Measurements from ENCODE around the gene F13A1.

F13A1 gene

DNA sequence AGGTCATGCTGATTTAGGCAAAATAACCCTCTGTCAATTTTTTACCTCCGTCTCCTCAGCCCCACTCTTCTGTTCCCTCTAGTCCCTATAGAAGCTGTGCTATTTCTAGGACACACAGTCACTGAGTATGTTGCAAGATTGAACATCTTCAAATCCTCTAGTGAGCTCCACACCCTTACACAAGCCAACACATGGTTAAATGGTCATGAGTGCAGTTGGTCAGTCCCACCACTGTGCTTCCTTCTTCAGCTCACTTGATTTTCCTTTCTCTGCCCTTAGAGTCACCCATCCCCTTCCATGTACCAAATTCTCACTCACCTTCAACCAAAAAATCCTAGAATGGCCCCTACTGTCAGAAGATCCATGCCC is 48.2 kb upstream of the F13A1 start:
- Histone ChIP-seq H3K9me3 (ENCODE audit: control insufficient read depth, insufficient read depth, low read depth, low read length) (no peaks in the 10 kb centered on the region), H3K4me3 (ENCODE audit: low read depth, low read length) (no peak overlapping the region), H3K27ac (ENCODE audit: extremely low read depth, low read depth, low read length) (no peak overlapping the region), H3K4me1 (ENCODE audit: control insufficient read depth, insufficient read depth, low read length) (no peaks in the 10 kb centered on the region), H3K36me3 (ENCODE audit: control insufficient read depth in 2 of 2, insufficient read depth in 1 of 2, low read length in 2 of 2) (no peaks in the 10 kb centered on the region)
- ChIA-PET CTCF (interaction anchor here (0.6 to 0.7 kb wide), 2 partner anchors 205 to 1267 kb away, joined by 4 read pairs; no protein-coding TSS in a partner anchor), POLR2A (no interaction called here)
- TF ChIP-seq ZNF561 (tag by site-specific recombination; IDR thresholded peaks at IDR 0.05; ENCODE audit: borderline replicate concordance) (no peak), ZBTB48 (tag by site-specific recombination; IDR thresholded peaks at IDR 0.05) (no peak), KLF7 (tag by site-specific recombination; IDR thresholded peaks at IDR 0.05; ENCODE audit: borderline replicate concordance) (no peak)

DNA sequence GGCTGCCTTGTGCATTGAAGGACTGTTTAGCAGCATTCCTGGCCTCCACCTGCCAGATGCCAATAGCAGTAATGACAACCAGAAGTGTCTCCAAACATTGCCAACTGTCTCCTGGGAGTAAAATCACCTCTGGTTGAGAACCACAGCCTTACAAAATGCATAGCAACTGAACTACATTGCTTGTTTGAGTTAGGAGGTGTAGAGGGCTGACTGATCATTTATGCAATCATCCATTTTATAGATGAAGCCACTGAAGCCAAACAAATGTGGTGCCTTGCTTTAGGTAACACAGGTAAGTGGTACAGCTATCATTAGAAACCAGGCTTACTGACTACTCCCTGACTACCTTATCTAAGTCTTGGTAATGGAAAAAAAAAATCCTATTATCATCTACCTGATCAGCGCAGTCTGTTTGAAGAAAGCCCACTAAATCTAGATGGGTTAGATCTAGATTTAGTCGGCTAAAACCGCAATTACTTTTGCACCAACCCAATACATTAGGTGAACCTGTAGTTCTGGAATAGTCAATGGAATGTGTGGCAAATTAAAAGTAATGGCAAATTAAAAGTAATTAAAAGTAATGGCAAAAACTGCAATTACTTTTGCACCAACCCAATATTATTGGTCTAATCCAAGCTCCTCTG is 47.7 kb upstream of the F13A1 start:
- ChIA-PET POLR2A (no interaction called here), CTCF (interaction anchor here (0.6 to 0.7 kb wide), 2 partner anchors 205 to 1266 kb away, joined by 4 read pairs; no protein-coding TSS in a partner anchor)
- no peaks in the 10 kb centered on the region for H3K4me1 ChIP-seq (ENCODE audit: control insufficient read depth, insufficient read depth, low read length)
- TF ChIP-seq, protein P1, sequence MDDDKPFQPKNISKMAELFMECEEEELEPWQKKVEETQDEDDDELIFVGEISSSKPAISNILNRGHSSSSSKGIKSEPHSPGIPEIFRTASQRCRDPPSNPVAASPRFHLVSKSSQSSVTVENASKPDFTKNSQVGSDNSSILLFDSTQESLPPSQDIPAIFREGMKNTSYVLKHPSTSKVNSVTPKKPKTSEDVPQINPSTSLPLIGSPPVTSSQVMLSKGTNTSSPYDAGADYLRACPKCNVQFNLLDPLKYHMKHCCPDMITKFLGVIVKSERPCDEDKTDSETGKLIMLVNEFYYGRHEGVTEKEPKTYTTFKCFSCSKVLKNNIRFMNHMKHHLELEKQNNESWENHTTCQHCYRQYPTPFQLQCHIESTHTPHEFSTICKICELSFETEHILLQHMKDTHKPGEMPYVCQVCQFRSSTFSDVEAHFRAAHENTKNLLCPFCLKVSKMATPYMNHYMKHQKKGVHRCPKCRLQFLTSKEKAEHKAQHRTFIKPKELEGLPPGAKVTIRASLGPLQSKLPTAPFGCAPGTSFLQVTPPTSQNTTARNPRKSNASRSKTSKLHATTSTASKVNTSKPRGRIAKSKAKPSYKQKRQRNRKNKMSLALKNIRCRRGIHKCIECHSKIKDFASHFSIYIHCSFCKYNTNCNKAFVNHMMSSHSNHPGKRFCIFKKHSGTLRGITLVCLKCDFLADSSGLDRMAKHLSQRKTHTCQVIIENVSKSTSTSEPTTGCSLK (tag by site-specific recombination; IDR thresholded peaks at IDR 0.05): no peak
- H3K36me3 ChIP-seq (ENCODE audit: control insufficient read depth in 2 of 2, insufficient read depth in 1 of 2, low read length in 2 of 2): no peaks in the 10 kb centered on the region
- H3K4me3 ChIP-seq (ENCODE audit: low read depth, low read length): no peak overlapping the region
- H3K27ac ChIP-seq (ENCODE audit: extremely low read depth, low read depth, low read length): no peak overlapping the region
- H3K9me3 ChIP-seq (ENCODE audit: control insufficient read depth, insufficient read depth, low read depth, low read length): no peaks in the 10 kb centered on the region

DNA sequence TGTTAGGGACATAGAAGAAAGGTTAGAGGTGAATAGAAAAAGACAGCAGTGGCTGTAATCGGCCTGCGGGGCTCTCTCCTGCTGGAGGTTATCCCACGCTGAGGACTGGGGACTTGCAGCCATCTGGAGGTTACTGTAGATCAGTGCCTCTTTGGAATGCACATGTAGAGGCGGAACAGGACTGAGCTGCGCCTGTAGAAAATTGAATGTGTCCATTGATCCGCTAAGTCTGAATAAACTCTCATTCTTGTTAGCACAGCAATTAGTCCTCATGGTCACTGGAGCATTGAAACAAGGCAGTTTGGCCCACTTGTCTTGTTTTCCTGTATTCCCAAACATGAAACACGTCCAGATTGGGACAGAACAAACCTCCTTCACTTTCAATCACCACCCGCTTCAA is 46.3 kb upstream of the F13A1 start:
- Histone ChIP-seq H3K4me1 (ENCODE audit: control insufficient read depth, insufficient read depth, low read length) (no peaks in the 10 kb centered on the region), H3K4me3 (ENCODE audit: low read depth, low read length) (no peak overlapping the region), H3K27ac (ENCODE audit: extremely low read depth, low read depth, low read length) (no peak overlapping the region), H3K36me3 (ENCODE audit: control insufficient read depth in 2 of 2, insufficient read depth in 1 of 2, low read length in 2 of 2) (no peaks in the 10 kb centered on the region), H3K9me3 (ENCODE audit: control insufficient read depth, insufficient read depth, low read depth, low read length) (no peaks in the 10 kb centered on the region)
- ChIA-PET POLR2A (no interaction called here), CTCF (interaction anchor here (0.6 kb wide), 1 partner anchor 9 kb away, joined by 3 read pairs; no protein-coding TSS in a partner anchor)
- TF ChIP-seq, protein P2, sequence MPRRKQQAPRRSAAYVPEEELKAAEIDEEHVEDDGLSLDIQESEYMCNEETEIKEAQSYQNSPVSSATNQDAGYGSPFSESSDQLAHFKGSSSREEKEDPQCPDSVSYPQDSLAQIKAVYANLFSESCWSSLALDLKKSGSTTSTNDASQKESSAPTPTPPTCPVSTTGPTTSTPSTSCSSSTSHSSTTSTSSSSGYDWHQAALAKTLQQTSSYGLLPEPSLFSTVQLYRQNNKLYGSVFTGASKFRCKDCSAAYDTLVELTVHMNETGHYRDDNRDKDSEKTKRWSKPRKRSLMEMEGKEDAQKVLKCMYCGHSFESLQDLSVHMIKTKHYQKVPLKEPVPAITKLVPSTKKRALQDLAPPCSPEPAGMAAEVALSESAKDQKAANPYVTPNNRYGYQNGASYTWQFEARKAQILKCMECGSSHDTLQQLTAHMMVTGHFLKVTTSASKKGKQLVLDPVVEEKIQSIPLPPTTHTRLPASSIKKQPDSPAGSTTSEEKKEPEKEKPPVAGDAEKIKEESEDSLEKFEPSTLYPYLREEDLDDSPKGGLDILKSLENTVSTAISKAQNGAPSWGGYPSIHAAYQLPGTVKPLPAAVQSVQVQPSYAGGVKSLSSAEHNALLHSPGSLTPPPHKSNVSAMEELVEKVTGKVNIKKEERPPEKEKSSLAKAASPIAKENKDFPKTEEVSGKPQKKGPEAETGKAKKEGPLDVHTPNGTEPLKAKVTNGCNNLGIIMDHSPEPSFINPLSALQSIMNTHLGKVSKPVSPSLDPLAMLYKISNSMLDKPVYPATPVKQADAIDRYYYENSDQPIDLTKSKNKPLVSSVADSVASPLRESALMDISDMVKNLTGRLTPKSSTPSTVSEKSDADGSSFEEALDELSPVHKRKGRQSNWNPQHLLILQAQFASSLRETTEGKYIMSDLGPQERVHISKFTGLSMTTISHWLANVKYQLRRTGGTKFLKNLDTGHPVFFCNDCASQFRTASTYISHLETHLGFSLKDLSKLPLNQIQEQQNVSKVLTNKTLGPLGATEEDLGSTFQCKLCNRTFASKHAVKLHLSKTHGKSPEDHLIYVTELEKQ (tag by site-specific recombination; IDR thresholded peaks at IDR 0.05; ENCODE audit: borderline replicate concordance): no peak
- TF ChIP-seq ZNF514 (tag by site-specific recombination; IDR thresholded peaks at IDR 0.05) (no peak), ZNF785 (tag by site-specific recombination; IDR thresholded peaks at IDR 0.05) (no peak), ZSCAN16 (tag by site-specific recombination; IDR thresholded peaks at IDR 0.05) (no peak), ZNF214 (tag by site-specific recombination; IDR thresholded peaks at IDR 0.05; ENCODE audit: borderline replicate concordance) (no peak), HOXA7 (CRISPR knock-in tag; IDR thresholded peaks at IDR 0.05; ENCODE audit: borderline replicate concordance) (no peak), BCL11B (tag by site-specific recombination; IDR thresholded peaks at IDR 0.05; ENCODE audit: low read depth) (no peak), ZNF416 (tag by site-specific recombination; IDR thresholded peaks at IDR 0.05) (no peak), ZNF350 (tag by site-specific recombination; IDR thresholded peaks at IDR 0.05) (no peak), ZNF558 (tag by site-specific recombination; IDR thresholded peaks at IDR 0.05) (no peak)
- TF ChIP-seq, protein P3, sequence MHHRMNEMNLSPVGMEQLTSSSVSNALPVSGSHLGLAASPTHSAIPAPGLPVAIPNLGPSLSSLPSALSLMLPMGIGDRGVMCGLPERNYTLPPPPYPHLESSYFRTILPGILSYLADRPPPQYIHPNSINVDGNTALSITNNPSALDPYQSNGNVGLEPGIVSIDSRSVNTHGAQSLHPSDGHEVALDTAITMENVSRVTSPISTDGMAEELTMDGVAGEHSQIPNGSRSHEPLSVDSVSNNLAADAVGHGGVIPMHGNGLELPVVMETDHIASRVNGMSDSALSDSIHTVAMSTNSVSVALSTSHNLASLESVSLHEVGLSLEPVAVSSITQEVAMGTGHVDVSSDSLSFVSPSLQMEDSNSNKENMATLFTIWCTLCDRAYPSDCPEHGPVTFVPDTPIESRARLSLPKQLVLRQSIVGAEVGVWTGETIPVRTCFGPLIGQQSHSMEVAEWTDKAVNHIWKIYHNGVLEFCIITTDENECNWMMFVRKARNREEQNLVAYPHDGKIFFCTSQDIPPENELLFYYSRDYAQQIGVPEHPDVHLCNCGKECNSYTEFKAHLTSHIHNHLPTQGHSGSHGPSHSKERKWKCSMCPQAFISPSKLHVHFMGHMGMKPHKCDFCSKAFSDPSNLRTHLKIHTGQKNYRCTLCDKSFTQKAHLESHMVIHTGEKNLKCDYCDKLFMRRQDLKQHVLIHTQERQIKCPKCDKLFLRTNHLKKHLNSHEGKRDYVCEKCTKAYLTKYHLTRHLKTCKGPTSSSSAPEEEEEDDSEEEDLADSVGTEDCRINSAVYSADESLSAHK (tag by site-specific recombination; IDR thresholded peaks at IDR 0.05): no peak
- TF ChIP-seq, protein P1 (tag by site-specific recombination; IDR thresholded peaks at IDR 0.05): no peak
